NCI-H2081 treated with DMSO at 0.1 percent for 48 hours (cell line): ENCODE data around the gene TWIST2.

Experiments used
- DNase-seq: peaks from one replicate; lab custom pipeline; 2025; lab: John Stamatoyannopoulos, UW

Gene TWIST2

GRCh38 chr2:238873381-238873801 is 25.5 kb downstream of the TWIST2 start:
- DNase-seq, result no peak

GRCh38 chr2:238873841-238874240 is 26.0 kb downstream of the TWIST2 start:
- no peak for DNase-seq

- no peak for DNase-seq
These were observed 26.6 kb downstream of the TWIST2 start for GRCh38 chr2:238874330-238875050.

DNA sequence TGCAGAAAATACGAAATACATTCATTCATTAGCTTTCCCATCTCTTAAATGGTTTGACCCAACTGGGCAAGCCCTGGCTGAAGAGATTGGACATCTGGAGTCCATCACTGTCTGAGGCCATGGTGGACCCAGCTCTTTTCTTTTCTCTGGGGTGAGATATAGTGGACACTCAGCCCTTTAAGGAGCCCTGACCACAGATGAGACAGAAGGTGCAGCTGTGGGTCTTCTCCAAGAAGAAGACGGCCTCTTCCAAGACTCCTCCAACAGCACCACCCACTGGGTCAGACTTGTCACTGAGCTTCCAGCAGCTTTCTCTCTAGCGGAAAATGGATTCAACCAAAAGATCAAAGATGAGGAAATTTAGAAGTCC is 27.2 kb downstream of the TWIST2 start:
- DNase-seq, result no peak

DNA sequence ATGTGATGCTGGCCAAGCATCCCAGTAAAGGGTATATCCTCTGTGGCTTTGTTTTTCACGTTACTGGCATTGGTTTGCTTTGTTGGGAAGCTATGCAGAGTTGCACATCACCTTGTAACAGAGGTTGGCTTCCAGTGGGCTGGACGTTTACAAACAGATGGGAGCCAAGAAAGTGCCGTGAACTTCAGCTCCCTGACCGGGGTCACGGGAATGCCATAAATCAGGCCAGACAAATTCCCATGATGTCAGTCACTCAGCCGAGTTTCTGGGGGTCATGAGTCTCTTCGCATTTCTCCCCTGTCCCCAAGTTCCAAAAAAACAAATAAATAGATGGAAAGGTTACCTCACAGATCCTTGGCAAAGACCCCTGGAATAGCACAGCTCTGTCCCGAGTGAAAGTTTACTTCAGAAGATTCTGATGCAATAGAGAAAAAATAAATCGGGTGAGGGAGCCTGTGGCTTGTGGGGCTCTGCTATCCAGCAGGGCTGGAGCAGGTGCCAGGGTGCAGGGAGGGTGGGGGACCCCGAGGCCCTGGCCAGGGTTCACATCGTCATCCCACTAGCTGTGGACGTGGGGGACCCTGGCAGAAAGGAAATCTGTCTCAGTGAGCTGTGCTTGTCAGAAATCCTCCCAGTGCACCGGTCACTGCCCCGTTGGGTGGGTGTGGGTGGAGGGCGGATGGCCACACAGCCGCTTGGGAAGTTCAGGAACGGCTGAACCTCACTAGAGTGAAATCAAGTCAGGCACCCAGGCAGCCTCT is 27.8 kb downstream of the TWIST2 start:
- DNase-seq, result no peak

GRCh38 chr2:238876232-238876630 is 28.3 kb downstream of the TWIST2 start:
- no peak for DNase-seq

GRCh38 chr2:238878051-238878735 is 30.3 kb downstream of the TWIST2 start:
- DNase-seq, result no peak

- no peak for DNase-seq
These were observed 31.2 kb downstream of the TWIST2 start for GRCh38 chr2:238879043-238879442.

- no peak for DNase-seq
These were observed 31.9 kb downstream of the TWIST2 start for GRCh38 chr2:238879621-238880377.

DNA sequence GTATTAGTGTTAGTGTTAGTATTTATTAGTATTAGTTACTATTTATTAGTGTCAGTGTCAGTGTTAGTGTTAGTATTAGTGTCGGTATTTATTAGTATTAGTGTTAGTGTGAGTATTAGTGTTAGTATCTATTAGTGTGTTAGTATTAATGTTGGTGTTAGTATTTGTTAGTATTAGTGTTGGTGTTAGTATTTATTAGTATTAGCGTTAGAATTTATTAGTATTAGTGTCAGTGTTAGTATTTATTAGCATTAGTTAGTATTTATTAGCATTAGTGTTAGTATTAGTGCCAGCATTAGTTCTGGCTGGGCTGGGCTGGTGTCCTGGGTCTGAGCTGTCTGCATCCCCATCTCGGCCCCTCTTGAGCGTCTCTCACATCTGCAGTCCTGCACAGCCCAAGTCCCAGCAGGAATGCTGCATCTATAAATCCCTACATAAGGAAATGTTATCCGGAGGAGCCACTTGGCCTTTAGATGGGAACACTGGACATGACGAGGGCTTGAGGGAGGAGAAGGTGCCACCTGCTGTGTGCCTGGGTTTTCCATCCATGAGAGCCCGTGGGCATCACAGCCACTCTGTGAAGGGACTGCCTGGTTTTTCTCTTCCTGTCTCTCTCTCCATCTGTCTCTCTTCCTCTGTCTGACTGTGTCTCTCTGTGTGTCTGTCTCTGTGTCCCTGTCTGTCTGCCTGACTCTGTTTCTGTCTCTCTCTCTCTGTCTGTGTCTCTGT is 33.6 kb downstream of the TWIST2 start:
- no peak for DNase-seq

DNA sequence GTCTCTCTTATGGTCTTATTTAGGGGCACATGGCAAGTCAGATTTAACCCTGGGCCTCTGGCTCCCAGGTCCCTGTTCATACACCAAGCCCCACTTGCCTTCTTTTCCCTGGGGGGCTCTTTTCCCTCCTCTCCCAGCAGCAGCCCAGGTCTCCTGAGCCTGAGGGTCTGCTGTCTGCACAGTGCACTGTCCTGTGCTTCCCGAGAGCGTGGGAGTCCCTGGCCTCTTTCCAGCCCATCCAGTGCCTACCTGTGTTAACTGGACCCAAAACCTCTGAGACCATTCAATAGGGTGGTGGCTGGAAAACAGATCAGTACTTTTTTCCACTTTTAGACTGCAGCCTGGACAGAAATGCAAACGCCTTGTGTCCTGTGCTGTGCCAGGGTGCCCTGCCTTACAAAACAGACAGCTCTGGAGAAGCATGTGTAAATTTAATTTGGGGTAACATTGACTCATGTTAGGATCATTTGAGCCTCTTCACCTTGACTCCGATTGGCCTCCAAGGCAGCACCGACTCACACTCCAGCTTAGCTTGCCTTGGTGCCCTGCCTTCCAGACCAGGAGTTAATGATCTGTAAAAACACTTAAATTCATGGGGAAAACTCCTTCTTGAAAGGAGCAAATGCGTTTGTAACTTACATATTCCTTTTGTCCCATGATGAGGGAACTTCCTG is 34.3 kb downstream of the TWIST2 start:
- DNase-seq, result no peak

GRCh38 chr2:238883421-238883901 is 35.6 kb downstream of the TWIST2 start:
- DNase-seq, result no peak

DNA sequence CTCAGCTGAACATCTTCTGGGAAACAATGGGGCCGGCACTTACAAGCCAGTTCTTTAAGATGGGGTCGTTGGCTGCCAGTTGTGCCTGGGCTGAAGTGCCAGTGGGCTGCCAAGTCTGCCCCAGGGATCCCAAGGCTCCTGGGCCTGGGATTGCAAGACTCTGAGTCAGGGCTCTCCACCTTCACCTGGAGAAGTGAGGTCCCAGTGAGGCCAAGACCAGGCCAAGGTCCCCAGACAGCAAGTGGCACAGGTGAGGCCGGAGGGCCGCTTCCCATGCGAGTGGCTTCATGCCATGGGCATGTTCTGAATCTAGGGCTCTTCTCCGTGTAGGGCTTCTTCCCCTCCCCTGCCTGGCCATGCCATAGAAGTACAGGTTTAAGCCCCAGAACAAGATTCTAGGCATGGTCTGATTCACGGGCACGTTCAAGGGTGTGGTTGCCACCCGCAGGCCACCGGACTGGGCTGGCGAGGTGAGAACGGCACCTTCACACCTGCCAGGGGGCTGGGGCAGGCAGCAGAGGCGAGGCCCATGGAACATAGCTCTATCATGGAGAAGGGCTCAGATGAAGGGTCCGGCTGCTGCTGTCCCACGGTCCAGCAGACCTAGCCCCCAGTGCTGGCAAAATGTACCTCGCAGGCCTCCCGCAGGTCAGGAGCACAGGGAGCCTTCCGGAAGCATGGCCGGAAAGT is 36.4 kb downstream of the TWIST2 start:
- DNase-seq, result no peak

GRCh38 chr2:238884812-238885408 is 37.0 kb downstream of the TWIST2 start:
- DNase-seq, result no peak

DNA sequence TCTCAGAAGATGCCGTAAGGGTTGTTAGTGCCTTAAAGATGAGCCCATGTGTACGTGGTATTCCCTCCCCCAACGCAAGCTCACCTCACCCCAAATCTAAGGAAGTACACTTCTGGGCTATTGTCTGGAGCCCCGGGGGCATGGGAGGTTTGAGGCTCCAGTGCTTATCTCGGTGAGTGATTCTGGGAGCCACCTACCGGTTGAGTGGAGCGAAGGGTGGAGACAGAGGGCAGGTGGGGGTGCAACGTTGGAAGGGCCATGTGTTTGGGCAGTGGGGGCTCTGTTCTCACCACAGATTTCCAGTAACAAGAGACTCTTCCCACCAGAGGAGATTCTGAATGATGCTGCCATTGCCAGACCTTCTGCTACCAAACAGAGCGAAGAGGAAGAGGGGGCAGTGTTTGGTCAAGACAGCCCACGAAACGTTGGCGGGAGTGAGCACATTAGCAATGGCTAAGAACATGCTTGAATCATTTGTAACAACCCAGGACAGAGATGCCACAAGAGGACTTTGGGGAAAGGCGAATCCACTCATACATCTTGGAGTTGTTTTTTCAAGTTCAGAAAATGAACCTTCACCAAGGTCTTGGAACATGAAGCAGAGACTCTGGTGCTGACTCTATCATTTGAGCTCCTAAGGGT is 38.7 kb downstream of the TWIST2 start:
- DNase-seq, result no peak

DNA sequence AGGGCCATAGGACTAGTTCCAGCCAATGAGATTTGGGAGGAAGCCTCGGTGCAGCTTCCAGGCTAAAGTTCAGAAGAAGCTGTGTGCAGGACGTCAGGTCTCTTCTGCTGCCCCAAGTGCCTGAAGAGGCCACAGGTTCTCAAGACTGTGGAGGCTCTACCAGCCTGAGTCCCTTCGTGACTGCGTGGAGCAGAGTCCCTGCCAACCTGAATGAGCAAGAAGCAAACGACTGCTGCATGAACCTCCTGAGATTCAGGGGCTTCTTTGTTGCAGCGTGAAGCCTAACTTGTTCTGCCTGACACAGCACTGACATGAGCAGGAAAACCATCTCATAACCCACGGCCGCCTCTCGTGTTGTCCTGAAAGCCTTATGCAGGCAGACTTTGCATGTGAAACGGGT is 39.7 kb downstream of the TWIST2 start:
- no peak for DNase-seq

- DNase-seq, result no peak
These were observed 40.9 kb downstream of the TWIST2 start for GRCh38 chr2:238888781-238889180.

DNA sequence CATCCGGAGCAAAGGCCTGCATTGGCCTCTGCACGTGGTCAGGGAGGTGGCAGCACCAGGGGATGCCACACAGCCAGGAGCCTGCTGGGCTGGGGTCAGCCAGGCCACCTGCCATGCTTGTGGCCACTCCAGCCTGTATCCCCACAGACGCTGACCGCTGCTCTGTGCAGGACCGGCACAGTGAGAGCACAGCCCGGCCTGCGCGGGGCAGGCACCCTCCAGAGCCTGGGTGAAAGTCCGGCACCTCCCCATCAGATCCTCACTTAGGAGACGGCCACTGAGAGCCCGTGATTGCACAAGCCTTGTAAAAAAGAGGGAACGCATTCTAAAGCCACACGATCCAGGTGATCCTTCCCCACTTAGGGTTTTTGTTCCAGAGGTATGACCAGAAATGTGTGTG is 42.2 kb downstream of the TWIST2 start:
- no peak for DNase-seq
